GM12801 (cell line): ENCODE results near the gene YY1.

Source experiments
- CTCF ChIP-seq: IDR thresholded peaks from one replicate; pipeline ENCODE4 v1.5.1; 2011; ENCODE audit warnings: control low read depth; ENCODE audit not compliant: insufficient read length; ENCODE audit errors: extremely low read depth

Gene YY1

DNA sequence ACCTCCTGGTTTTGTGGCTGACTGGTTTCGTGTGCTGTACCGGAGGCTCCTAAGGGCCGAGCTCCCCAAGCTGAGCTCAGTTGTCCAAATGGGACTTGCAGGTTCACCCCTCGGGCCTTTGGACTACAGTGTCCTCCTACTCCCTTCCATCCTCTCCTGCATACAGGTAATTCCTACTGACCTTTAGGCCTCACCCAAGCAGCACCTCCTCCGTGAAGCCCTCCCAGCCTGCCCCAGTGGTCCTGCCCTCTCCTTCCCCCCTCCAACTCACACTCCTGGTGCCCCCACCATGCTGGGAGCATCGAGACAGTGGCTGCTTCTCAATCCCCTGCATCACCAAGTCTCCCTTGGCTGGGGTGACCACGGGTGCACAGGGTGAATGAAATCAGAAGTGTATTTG, 27.1 kb upstream of the YY1 start:
- TF ChIP-seq CTCF = no peak

GRCh38 chr14:100212476-100213333, 26.2 kb upstream of the YY1 start:
- no peak for TF ChIP-seq CTCF

GRCh38 chr14:100213587-100213955, 25.4 kb upstream of the YY1 start:
- TF ChIP-seq CTCF = no peak

DNA sequence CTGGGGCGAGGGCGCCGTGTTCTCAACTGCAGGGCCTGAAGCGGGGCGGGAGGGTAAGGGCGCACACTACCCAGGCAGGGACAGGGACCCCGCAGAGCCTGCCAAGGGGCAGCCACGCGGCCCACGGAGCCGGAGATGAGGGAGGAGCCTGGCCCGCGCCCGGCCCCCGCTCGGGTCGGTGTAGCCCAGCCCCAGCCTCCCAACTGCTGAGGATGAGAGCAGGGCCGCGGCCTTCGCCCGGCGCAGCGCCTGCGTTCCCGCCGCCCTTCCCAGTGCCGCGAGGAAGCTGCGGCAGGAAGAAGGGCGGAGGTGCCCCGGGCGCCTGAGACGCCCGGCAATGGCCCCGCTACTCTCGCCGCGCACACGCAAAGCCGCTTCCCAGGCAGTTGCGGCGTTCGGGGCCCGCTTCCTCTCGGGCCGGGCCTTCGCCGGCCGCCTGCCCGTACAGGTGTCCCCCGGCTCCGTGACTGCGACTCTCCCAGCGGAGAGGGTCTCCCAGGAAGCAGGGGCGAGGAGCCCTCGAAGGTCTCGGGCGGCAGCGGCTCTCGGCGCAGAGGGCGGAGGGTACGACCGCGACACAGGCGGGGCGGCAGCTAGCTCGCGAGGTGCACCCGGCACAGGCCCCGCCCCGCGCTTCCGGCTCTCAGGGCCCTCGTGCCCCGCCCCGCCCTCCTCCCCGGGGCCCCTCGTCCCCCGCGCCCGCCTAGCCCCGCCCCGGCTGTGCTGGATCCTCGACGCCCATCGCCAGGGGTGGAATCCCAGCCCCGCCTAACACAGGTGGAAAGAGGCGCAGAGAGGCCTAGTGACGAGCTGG, 24.8 kb upstream of the YY1 start:
- TF ChIP-seq CTCF = no peak

- TF ChIP-seq CTCF = no peak
These were observed 24.2 kb upstream of the YY1 start for GRCh38 chr14:100214770-100215083.

- no peak for TF ChIP-seq CTCF
These were observed 23.5 kb upstream of the YY1 start for GRCh38 chr14:100215330-100215885.

DNA sequence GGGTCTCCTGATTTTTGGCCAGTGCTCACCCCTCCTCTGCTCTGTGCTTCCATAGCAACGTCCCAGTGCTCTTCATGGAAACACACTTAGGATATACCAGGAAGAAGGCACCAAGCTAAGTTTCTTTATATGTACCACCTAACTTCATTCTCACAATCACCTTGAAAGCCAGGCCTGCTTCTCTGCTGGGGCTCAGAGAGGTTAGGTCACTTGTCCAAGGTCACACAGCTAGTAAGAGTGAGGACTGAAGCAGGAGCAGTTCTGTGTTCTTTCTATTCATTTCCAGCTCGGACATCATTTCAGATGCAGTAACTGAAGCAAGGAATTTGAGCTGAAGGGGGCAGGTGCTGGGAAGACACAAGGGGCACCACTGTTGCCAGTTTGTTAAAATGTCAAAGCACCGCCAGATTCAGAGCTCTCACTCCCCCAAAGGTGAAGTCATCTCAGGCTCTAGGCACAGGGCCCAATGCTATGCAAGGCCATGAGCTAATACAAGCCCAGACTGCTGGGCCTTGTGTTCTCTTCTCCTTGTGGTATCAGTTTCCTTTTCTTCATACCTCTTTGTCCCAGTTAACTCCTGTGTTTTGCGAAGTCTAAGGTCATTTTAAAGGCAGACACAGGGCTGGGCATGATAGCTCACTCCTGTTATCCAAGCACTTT, 19.7 kb upstream of the YY1 start:
- TF ChIP-seq CTCF = no peak
